PC-9 (cell line): ENCODE measurements around the gene RAB3B. TPM values are rescaled to one million over a fixed set of nuclear protein-coding genes. Genes with fewer than 3 reads are reported as not detected.
A peak's percentile ranks its signal among the peaks of the same experiment; 100 is the strongest.

Experiments used
- BruUV-seq: library from RNA; stranded (reverse); fragments of 400-500 nt; replicated peaks from 2 replicates; lab custom pipeline; 2021; lab: Mats Ljungman, UMichigan
- CTCF ChIA-PET: fragments of 300-600 bp; sonication (Branson Sonifier 250); formaldehyde crosslinking; loops from one replicate; lab custom pipeline; 2022; ENCODE audit warnings: antibody characterized with exemption; lab: Charles Lee
- POLR2A ChIA-PET: fragments of 300-600 bp; sonication (Branson Sonifier 250); formaldehyde crosslinking; loops from one replicate; lab custom pipeline; 2022; ENCODE audit warnings: antibody characterized with exemption; ENCODE audit not compliant: unreplicated experiment; lab: Charles Lee
- DNase-seq, 2 experiments: peaks; one replicate each; pipeline versions ENCODE4 v3.0.0 to v3.0.0-alpha.2; 2015 to 2022; ENCODE audit warnings: mixed read lengths in 1 of 2
- H2AFZ ChIP-seq: fragments of 200-600 bp; sonication (generic); 2 replicates; pipeline ENCODE4 v1.8.1; 2017; ENCODE audit warnings: antibody characterized with exemption
- H3F3A ChIP-seq: fragments of 200-600 bp; sonication (generic); 2 replicates; pipeline ENCODE4 v1.8.1; 2017; ENCODE audit warnings: antibody characterized with exemption, mild to moderate bottlenecking, low read depth; ENCODE audit not compliant: insufficient read depth
- H3K27ac ChIP-seq: fragments of 200-600 bp; sonication (generic); 2 replicates; pipeline ENCODE4 v1.6.1; 2016; ENCODE audit warnings: mixed run types
- H3K27me3 ChIP-seq: fragments of 200-600 bp; sonication (generic); 2 replicates; pipeline ENCODE4 v1.6.1; 2016; ENCODE audit warnings: low read depth, mixed run types; ENCODE audit not compliant: insufficient read depth
- H3K36me3 ChIP-seq: fragments of 200-600 bp; sonication (generic); 2 replicates; pipeline ENCODE4 v1.6.1; 2016; ENCODE audit warnings: low read depth, mixed run types
- H3K4me1 ChIP-seq: fragments of 200-600 bp; sonication (generic); replicated peaks from 2 replicates; pipeline ENCODE4 v1.6.1; 2016; ENCODE audit warnings: mixed run types; ENCODE audit not compliant: insufficient read depth
- H3K4me2 ChIP-seq: fragments of 200-600 bp; sonication (generic); 2 replicates; pipeline ENCODE4 v1.6.1; 2017; ENCODE audit warnings: mixed run types
- H3K4me3 ChIP-seq: fragments of 200-600 bp; sonication (generic); 2 replicates; pipeline ENCODE4 v1.6.1; 2016; ENCODE audit warnings: mixed run types
- H3K79me2 ChIP-seq: fragments of 200-600 bp; sonication (generic); 2 replicates; pipeline ENCODE4 v1.6.1; 2017; ENCODE audit warnings: low read depth, mixed run types
- H3K9me2 ChIP-seq: fragments of 200-600 bp; sonication (generic); 2 replicates; pipeline ENCODE4 v1.8.1; 2017; ENCODE audit warnings: mild to moderate bottlenecking; ENCODE audit not compliant: insufficient read depth
- H3K9me3 ChIP-seq: fragments of 200-600 bp; sonication (generic); 2 replicates; pipeline ENCODE4 v1.8.1; 2016; ENCODE audit warnings: low read depth; ENCODE audit not compliant: insufficient read depth
- H4K20me1 ChIP-seq: fragments of 200-600 bp; sonication (generic); 2 replicates; pipeline ENCODE4 v1.8.1; 2017; ENCODE audit not compliant: insufficient read depth
- CTCF ChIP-seq: fragments of 200-600 bp; sonication (generic); conservative IDR thresholded peaks from 2 replicates; pipeline ENCODE4 v1.6.1; 2017; ENCODE audit warnings: mixed run types, antibody characterized with exemption, mild to moderate bottlenecking, moderate library complexity
- EZH2 ChIP-seq: fragments of 200-600 bp; sonication (generic); IDR thresholded peaks from 2 replicates; pipeline ENCODE4 v1.8.0; 2017; ENCODE audit warnings: antibody characterized with exemption, low read depth
- intact Hi-C: fragments of 100-400 bp; cut with micrococcal nuclease; formaldehyde crosslinking; loops from one replicate; pipeline ENCODE4 v1.10.0; 2022; ENCODE audit not compliant: unreplicated experiment
- total RNA-seq: library from RNA; stranded (reverse); gene quantifications from 2 replicates; pipeline ENCODE4 v1.2.3, GENCODE V29; 2021

RAB3B gene
- total RNA-seq, 1 experiment from 2014 or later, result 2.6 TPM

DNA sequence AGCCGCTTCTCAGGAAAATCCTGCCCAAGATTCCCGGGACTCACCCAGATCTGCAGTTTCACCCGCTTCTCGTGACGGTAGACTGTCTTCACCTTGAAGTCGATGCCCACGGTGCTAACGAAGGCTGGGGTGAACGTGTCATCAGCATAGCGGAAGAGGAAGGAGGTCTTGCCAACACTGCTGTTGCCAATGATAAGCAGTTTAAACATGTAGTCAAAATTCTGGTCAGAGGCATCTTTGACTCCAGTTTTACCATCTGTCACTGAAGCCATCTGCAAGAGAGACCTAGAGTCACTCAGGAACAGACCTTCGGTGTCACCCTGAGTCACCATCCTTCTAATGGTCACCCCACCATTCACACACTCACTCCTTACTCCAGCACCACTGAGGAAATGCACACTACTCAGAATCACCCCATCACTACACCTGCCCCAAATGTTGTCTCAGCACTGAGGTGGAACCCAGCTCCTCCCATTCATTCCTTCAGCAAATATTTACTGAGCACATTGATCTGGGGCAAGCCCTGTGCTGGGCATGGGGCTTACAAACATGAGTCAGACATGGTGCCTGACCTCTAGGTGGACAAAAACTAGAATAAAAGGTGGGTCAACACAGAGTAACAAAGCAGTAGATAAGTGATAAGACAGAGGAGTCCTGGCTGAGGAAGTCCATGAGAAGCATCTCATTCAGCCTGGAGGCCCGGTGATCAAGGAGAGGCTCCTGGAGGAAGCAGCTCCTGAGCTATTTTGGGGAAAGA, 13.5 kb downstream of the RAB3B start:
- TF ChIP-seq CTCF, result no peak
- TF ChIP-seq EZH2, result no peak
- no TSS peak for BruUV-seq
- POLR2A ChIA-PET, result no interaction called here
- Histone ChIP-seq H3K4me1 (peaks cover 37% of the 10 kb centered on the region), H3K4me3 (no peak overlapping the region), H3F3A (peaks cover 26% of the 10 kb centered on the region), H4K20me1 (no peaks in the 10 kb centered on the region), H3K27ac (no peak overlapping the region), H3K36me3 (no peaks in the 10 kb centered on the region), H3K9me3 (no peaks in the 10 kb centered on the region; the same call in 1 of the 2 replicates), H3K9me2 (no peaks in the 10 kb centered on the region), H3K27me3 (no peaks in the 10 kb centered on the region), H3K79me2 (no peaks in the 10 kb centered on the region), H2AFZ (no peak overlapping the region), H3K4me2 (peak overlapping the region; percentile 21; the same call in 1 of the 2 replicates)
- CTCF ChIA-PET, result interaction anchor here (0.8 kb wide), 1 partner anchor 681 kb away, joined by 3 read pairs; no protein-coding TSS in a partner anchor
- intact Hi-C loops, result no loop called here
- DNase-seq, result peak in 1 of 2 experiments; percentile 68

GRCh38 chr1:51973587-51974474, 16.7 kb downstream of the RAB3B start:
- no peaks in the 10 kb centered on the region; the same call in 1 of the 2 replicates for H3K9me3 ChIP-seq
- no peak for DNase-seq
- H3K36me3 ChIP-seq, result no peaks in the 10 kb centered on the region
- no peak overlapping the region for H3K27ac ChIP-seq
- H3K4me2 ChIP-seq, result no peak overlapping the region
- no peaks in the 10 kb centered on the region for H4K20me1 ChIP-seq
- POLR2A ChIA-PET, result no interaction called here
- no TSS peak for BruUV-seq
- H3F3A ChIP-seq, result peaks cover 26% of the 10 kb centered on the region
- no peaks in the 10 kb centered on the region for H3K27me3 ChIP-seq
- no peaks in the 10 kb centered on the region for H3K9me2 ChIP-seq
- no peaks in the 10 kb centered on the region for H3K79me2 ChIP-seq
- H2AFZ ChIP-seq, result no peak overlapping the region
- H3K4me3 ChIP-seq, result no peak overlapping the region
- CTCF ChIA-PET, result interaction anchor here (0.6 kb wide), 1 partner anchor 11 kb away, joined by 3 read pairs; no protein-coding TSS in a partner anchor
- TF ChIP-seq CTCF (no peak), EZH2 (no peak)
- H3K4me1 ChIP-seq, result peaks cover 37% of the 10 kb centered on the region
- intact Hi-C loops, result no loop called here

DNA sequence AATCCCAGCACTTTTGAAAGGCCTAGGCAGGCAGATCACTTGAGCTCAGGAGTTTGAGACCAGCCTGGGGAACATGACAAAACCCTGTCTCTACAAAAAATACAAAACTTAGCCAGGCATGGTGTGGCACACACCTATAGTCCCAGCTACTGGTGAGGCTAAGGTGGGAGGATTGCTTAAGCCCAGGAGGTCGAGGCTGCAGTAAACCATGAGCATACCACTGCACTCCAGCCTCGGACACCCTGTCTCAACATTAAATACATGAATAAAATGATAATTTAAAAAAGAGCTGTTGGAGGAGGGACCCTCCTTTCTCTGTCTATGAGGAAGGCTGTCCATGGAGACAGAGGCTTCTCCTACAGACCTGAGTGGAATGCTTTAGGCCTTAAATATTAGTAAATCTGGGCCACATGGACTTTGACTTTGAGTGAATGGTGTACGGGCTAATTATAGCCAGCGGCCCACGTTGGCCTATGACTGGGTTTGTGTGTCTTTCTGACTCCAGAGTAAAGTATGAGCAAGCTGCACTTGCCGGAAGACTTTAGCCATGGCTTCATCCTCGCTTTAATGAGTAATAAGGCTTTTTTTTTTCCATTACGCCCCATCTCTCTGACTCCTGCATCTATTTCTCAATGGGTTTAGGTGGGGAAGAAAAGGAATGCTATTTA, 21.3 kb downstream of the RAB3B start:
- no peaks in the 10 kb centered on the region for H4K20me1 ChIP-seq
- H3K9me3 ChIP-seq, result peaks cover 5% of the 10 kb centered on the region; the same call in 1 of the 2 replicates
- no peak overlapping the region for H3K4me3 ChIP-seq
- peaks cover 9% of the 10 kb centered on the region for H3F3A ChIP-seq
- H3K4me2 ChIP-seq, result no peak overlapping the region
- POLR2A ChIA-PET, result no interaction called here
- H2AFZ ChIP-seq, result no peak overlapping the region
- BruUV-seq, result no TSS peak
- TF ChIP-seq CTCF (no peak), EZH2 (no peak)
- H3K79me2 ChIP-seq, result no peaks in the 10 kb centered on the region
- DNase-seq, result no peak
- intact Hi-C loops, result no loop called here
- CTCF ChIA-PET, result no interaction called here
- H3K27me3 ChIP-seq, result no peaks in the 10 kb centered on the region
- no peak overlapping the region for H3K27ac ChIP-seq
- no peaks in the 10 kb centered on the region for H3K36me3 ChIP-seq
- peaks cover 11% of the 10 kb centered on the region for H3K4me1 ChIP-seq
- H3K9me2 ChIP-seq, result no peaks in the 10 kb centered on the region
